OCI-LY3 (cell line): ENCODE data around the gene IMPDH2.

Source experiments
- H2AFZ ChIP-seq: fragments of 200-600, 300-600 bp; shearing (Covaris generic); 2 replicates; pipeline ENCODE4 v1.6.0; 2014; ENCODE audit warnings: antibody characterized with exemption, low read depth, low read length
- H3K27ac ChIP-seq: fragments of 200-600, 300-600 bp; sonication (generic); 2 replicates; pipeline ENCODE4 v1.5.1; 2014; ENCODE audit warnings: mild to moderate bottlenecking, low read length, moderate library complexity, mixed read lengths
- H3K27me3 ChIP-seq: fragments of 200-600, 300-600 bp; sonication (generic); 2 replicates; pipeline ENCODE4 v1.6.1; 2014; ENCODE audit warnings: low read depth, low read length, mixed read lengths
- H3K36me3 ChIP-seq: fragments of 200-600, 300-600 bp; sonication (generic); replicated peaks from 2 replicates; pipeline ENCODE3; 2014; ENCODE audit warnings: low read depth, low read length, mixed read lengths
- H3K4me1 ChIP-seq: fragments of 300-600, 200-600 bp; sonication (generic); 2 replicates; pipeline ENCODE4 v1.6.1; 2014; ENCODE audit warnings: low read length, mixed read lengths
- H3K4me2 ChIP-seq: fragments of 200-600, 300-600 bp; sonication (generic); 2 replicates; pipeline ENCODE4 v1.6.1; 2014; ENCODE audit warnings: low read length, mixed read lengths
- H3K4me3 ChIP-seq: fragments of 300-600, 200-600 bp; sonication (generic); 2 replicates; pipeline ENCODE4 v1.5.1; 2014; ENCODE audit warnings: antibody characterized with exemption, mild to moderate bottlenecking, low read length, moderate library complexity
- H3K79me2 ChIP-seq: fragments of 300-600, 200-600 bp; shearing (Covaris generic); 2 replicates; pipeline ENCODE4 v1.6.1; 2014; ENCODE audit warnings: mild to moderate bottlenecking, low read length, mixed read lengths
- H3K9ac ChIP-seq: fragments of 300-600, 200-600 bp; shearing (Covaris generic); 2 replicates; pipeline ENCODE4 v1.6.0; 2014; ENCODE audit warnings: mild to moderate bottlenecking, low read length, moderate library complexity
- H3K9me3 ChIP-seq: fragments of 200-600, 300-600 bp; shearing (Covaris generic); 2 replicates; pipeline ENCODE4 v1.6.1; 2014; ENCODE audit warnings: low read length, mixed read lengths; ENCODE audit not compliant: insufficient read depth
- H4K20me1 ChIP-seq: fragments of 200-600, 300-600 bp; sonication (generic); 2 replicates; pipeline ENCODE4 v1.6.1; 2016; ENCODE audit warnings: low read length, mixed read lengths; ENCODE audit not compliant: insufficient read depth
- CTCF ChIP-seq: fragments of 200-600, 300-600 bp; sonication (generic); IDR thresholded peaks from 2 replicates; pipeline ENCODE4 v1.5.1; 2014; ENCODE audit warnings: antibody characterized with exemption, low read length, low read depth
- EZH2phosphoT487 ChIP-seq: fragments of 200-600 bp; shearing (Covaris generic); IDR thresholded peaks from 2 replicates; pipeline ENCODE4 v1.6.1; 2018; ENCODE audit warnings: antibody characterized with exemption, mixed run types, low read depth

IMPDH2 gene

GRCh38 chr3:49057268-49057667 lies 28.1 kb upstream of the IMPDH2 start:
- Histone ChIP-seq H3K4me1 (peaks cover 14% of the 10 kb centered on the region), H3K27ac (no peak overlapping the region), H3K9me3 (no peaks in the 10 kb centered on the region), H3K4me2 (no peak overlapping the region), H3K4me3 (no peak overlapping the region), H3K9ac (no peak overlapping the region), H4K20me1 (peaks cover 4% of the 10 kb centered on the region; the same call in 1 of the 2 replicates), H3K27me3 (no peaks in the 10 kb centered on the region), H3K79me2 (peaks cover 23% of the 10 kb centered on the region), H2AFZ (no peak overlapping the region), H3K36me3 (peaks cover 49% of the 10 kb centered on the region)
- TF ChIP-seq CTCF: no peak
- TF ChIP-seq EZH2phosphoT487: no peak

GRCh38 chr3:49054344-49054862 lies 25.2 kb upstream of the IMPDH2 start:
- no peak for TF ChIP-seq CTCF
- TF ChIP-seq EZH2phosphoT487: no peak
- no peaks in the 10 kb centered on the region for H3K27me3 ChIP-seq
- peaks cover 14% of the 10 kb centered on the region for H3K4me1 ChIP-seq
- peaks cover 26% of the 10 kb centered on the region for H3K79me2 ChIP-seq
- H2AFZ ChIP-seq: no peak overlapping the region
- peaks cover 55% of the 10 kb centered on the region for H3K36me3 ChIP-seq
- H3K27ac ChIP-seq: peak overlapping the region; percentile 45
- H3K9me3 ChIP-seq: no peaks in the 10 kb centered on the region
- peaks cover 12% of the 10 kb centered on the region; the same call in 1 of the 2 replicates for H4K20me1 ChIP-seq
- 0 out of 2 replicates have a peak overlapping the region, but pooled peaks have one; percentile 2 for H3K4me2 ChIP-seq
- no peak overlapping the region for H3K4me3 ChIP-seq
- no peak overlapping the region for H3K9ac ChIP-seq

GRCh38 chr3:49053543-49053942 lies 24.3 kb upstream of the IMPDH2 start:
- no peaks in the 10 kb centered on the region for H3K27me3 ChIP-seq
- peak overlapping the region; percentile 2; the same call in 1 of the 2 replicates for H3K4me2 ChIP-seq
- H3K36me3 ChIP-seq: peaks cover 55% of the 10 kb centered on the region
- peaks cover 14% of the 10 kb centered on the region for H3K4me1 ChIP-seq
- no peaks in the 10 kb centered on the region for H3K9me3 ChIP-seq
- H3K9ac ChIP-seq: no peak overlapping the region
- TF ChIP-seq EZH2phosphoT487 (no peak), CTCF (no peak)
- H3K79me2 ChIP-seq: peaks cover 31% of the 10 kb centered on the region
- H4K20me1 ChIP-seq: peaks cover 12% of the 10 kb centered on the region; the same call in 1 of the 2 replicates
- H3K27ac ChIP-seq: peak overlapping the region; percentile 45
- no peak overlapping the region for H2AFZ ChIP-seq
- no peak overlapping the region for H3K4me3 ChIP-seq

GRCh38 chr3:49035281-49035680 lies 6.1 kb upstream of the IMPDH2 start:
- Histone ChIP-seq H3K79me2 (no peaks in the 10 kb centered on the region), H2AFZ (no peak overlapping the region), H4K20me1 (no peaks in the 10 kb centered on the region), H3K9ac (no peak overlapping the region), H3K27me3 (no peaks in the 10 kb centered on the region), H3K4me2 (no peak overlapping the region), H3K4me1 (no peaks in the 10 kb centered on the region), H3K36me3 (peaks cover 52% of the 10 kb centered on the region), H3K4me3 (no peak overlapping the region), H3K9me3 (no peaks in the 10 kb centered on the region), H3K27ac (no peak overlapping the region)
- TF ChIP-seq CTCF (no peak), EZH2phosphoT487 (no peak)
